ENCODE measurements around the gene HDAC3. TPM values are rescaled to one million over a fixed set of nuclear protein-coding genes. Genes with fewer than 3 reads are reported as not detected.
A peak's percentile ranks its signal among the peaks of the same experiment; 100 is the strongest.

Gene HDAC3
- total RNA-seq, 2 donors from 2014 or later, result 73.3 to 78.9 TPM

- peaks cover 42% of the 10 kb centered on the region for H3K36me3 Mint-ChIP-seq (ENCODE audit: low read depth)
- no peak overlapping the region for H3K4me3 Mint-ChIP-seq
- Histone ChIP-seq H3K9ac (ENCODE audit: extremely low read depth, low read length, poor library complexity, severe bottlenecking) (no peak overlapping the region), H3K9me3 (ENCODE audit: control insufficient read depth, low read length) (no peaks in the 10 kb centered on the region), H3K36me3 (ENCODE audit: control insufficient read depth, insufficient read depth, low read length) (no peaks in the 10 kb centered on the region), H3K4me3 (ENCODE audit: low read length) (no peak overlapping the region), H3K4me1 (ENCODE audit: control insufficient read depth, insufficient read depth, low read length) (no peaks in the 10 kb centered on the region), H3K27me3 (ENCODE audit: control insufficient read depth, insufficient read depth, low read length, poor library complexity, severe bottlenecking) (no peaks in the 10 kb centered on the region), H3K27ac (ENCODE audit: low read depth, low read length) (no peak overlapping the region)
- no peaks in the 10 kb centered on the region for H3K4me1 Mint-ChIP-seq
- no peak for DNase-seq
- 87 to 98% methylated on average over 10 to 17 of the region's 18 CpGs for WGBS, 2 experiments (ENCODE audit: insufficient coverage in 1 of 2, insufficient read length in 1 of 2)
- no peaks in the 10 kb centered on the region for H3K27me3 Mint-ChIP-seq (ENCODE audit: insufficient read depth)
- H3K27ac Mint-ChIP-seq, result no peak overlapping the region
- H3K9me3 Mint-ChIP-seq, result no peaks in the 10 kb centered on the region
- no peak for TF ChIP-seq CTCF (conservative IDR thresholded peaks at IDR 0.05)
Observed at GRCh38 chr5:141665995-141666940, 29.6 kb upstream of the HDAC3 start.

GRCh38 chr5:141664733-141665461, 28.2 kb upstream of the HDAC3 start:
- no peaks in the 10 kb centered on the region for H3K9me3 ChIP-seq (ENCODE audit: control insufficient read depth, low read length)
- H3K4me3 ChIP-seq (ENCODE audit: low read length), result no peak overlapping the region
- no peaks in the 10 kb centered on the region for H3K27me3 Mint-ChIP-seq (ENCODE audit: insufficient read depth)
- no peak overlapping the region for H3K4me3 Mint-ChIP-seq
- no peaks in the 10 kb centered on the region for H3K4me1 Mint-ChIP-seq
- TF ChIP-seq CTCF (conservative IDR thresholded peaks at IDR 0.05), result peak; percentile 93
- H3K36me3 ChIP-seq (ENCODE audit: control insufficient read depth, insufficient read depth, low read length), result no peaks in the 10 kb centered on the region
- H3K36me3 Mint-ChIP-seq (ENCODE audit: low read depth), result peaks cover 51% of the 10 kb centered on the region
- DNase-seq, result peak; percentile 96
- no peak overlapping the region for H3K27ac ChIP-seq (ENCODE audit: low read depth, low read length)
- no peaks in the 10 kb centered on the region for H3K4me1 ChIP-seq (ENCODE audit: control insufficient read depth, insufficient read depth, low read length)
- H3K27ac Mint-ChIP-seq, result no peak overlapping the region
- no peaks in the 10 kb centered on the region for H3K9me3 Mint-ChIP-seq
- no peak overlapping the region for H3K9ac ChIP-seq (ENCODE audit: extremely low read depth, low read length, poor library complexity, severe bottlenecking)
- no peaks in the 10 kb centered on the region for H3K27me3 ChIP-seq (ENCODE audit: control insufficient read depth, insufficient read depth, low read length, poor library complexity, severe bottlenecking)
- WGBS, 2 experiments (ENCODE audit: insufficient coverage in 1 of 2, insufficient read length in 1 of 2), result 47 to 62% methylated on average over 7 to 13 of the region's 13 CpGs

- no peaks in the 10 kb centered on the region for H3K9me3 Mint-ChIP-seq
- H3K9me3 ChIP-seq (ENCODE audit: control insufficient read depth, low read length), result no peaks in the 10 kb centered on the region
- no peak for DNase-seq
- TF ChIP-seq CTCF (conservative IDR thresholded peaks at IDR 0.05), result no peak
- H3K4me3 ChIP-seq (ENCODE audit: low read length), result no peak overlapping the region
- no peaks in the 10 kb centered on the region for H3K4me1 ChIP-seq (ENCODE audit: control insufficient read depth, insufficient read depth, low read length)
- no peaks in the 10 kb centered on the region for H3K4me1 Mint-ChIP-seq
- no peaks in the 10 kb centered on the region for H3K27me3 ChIP-seq (ENCODE audit: control insufficient read depth, insufficient read depth, low read length, poor library complexity, severe bottlenecking)
- H3K27me3 Mint-ChIP-seq (ENCODE audit: insufficient read depth), result no peaks in the 10 kb centered on the region
- no peak overlapping the region for H3K27ac Mint-ChIP-seq
- H3K9ac ChIP-seq (ENCODE audit: extremely low read depth, low read length, poor library complexity, severe bottlenecking), result no peak overlapping the region
- 91 to 92% methylated on average over 2 to 7 of the region's 8 CpGs for WGBS, 2 experiments (ENCODE audit: insufficient coverage in 1 of 2, insufficient read length in 1 of 2)
- H3K36me3 ChIP-seq (ENCODE audit: control insufficient read depth, insufficient read depth, low read length), result no peaks in the 10 kb centered on the region
- peaks cover 50% of the 10 kb centered on the region for H3K36me3 Mint-ChIP-seq (ENCODE audit: low read depth)
- no peak overlapping the region for H3K27ac ChIP-seq (ENCODE audit: low read depth, low read length)
- H3K4me3 Mint-ChIP-seq, result no peak overlapping the region
Observed at GRCh38 chr5:141663506-141663905, 26.9 kb upstream of the HDAC3 start.

All from endodermal cell (in vitro differentiated cells).